Measurements from ENCODE around the gene PPIP5K1.

DNA sequence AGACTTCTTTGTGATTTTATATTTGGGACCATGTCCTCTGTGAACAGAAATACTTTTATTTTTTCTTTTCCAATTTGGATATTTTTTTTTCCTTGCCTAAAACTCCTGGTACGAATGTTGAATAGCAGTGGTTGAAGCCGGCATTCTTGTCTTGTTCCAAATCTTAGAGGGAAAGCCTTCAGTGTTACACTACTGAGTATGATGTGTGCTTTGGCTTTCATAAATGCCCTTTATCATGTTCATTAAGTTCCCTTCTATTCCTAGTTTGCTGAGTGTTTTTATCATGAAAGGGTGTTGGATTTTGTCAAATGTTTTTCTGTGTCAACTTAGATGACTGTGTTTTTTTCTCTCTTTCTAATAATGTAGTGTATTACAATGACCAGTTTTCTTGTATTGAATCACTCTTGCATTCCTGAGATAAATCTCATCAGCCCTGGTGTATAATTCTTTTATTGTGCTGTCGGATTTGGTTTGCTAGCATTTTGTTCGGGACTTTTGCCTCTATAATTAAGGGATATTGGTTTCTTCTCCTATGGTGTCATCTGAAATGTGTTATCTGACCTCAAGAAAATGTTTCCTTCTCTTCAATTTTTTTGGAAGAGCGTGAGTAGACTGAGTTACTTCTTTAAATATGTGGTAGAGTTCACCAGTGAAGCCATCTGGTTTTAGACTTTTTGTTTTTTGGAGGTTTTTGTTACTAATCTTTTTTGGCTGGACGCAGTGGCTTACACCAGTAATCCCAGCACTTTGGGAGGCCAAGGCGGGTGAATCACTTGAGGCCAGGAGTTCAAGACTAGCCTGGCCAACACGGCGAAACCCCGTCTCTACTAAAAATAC, 39.3 kb downstream of the PPIP5K1 start:
- TF ChIP-seq, protein P1, sequence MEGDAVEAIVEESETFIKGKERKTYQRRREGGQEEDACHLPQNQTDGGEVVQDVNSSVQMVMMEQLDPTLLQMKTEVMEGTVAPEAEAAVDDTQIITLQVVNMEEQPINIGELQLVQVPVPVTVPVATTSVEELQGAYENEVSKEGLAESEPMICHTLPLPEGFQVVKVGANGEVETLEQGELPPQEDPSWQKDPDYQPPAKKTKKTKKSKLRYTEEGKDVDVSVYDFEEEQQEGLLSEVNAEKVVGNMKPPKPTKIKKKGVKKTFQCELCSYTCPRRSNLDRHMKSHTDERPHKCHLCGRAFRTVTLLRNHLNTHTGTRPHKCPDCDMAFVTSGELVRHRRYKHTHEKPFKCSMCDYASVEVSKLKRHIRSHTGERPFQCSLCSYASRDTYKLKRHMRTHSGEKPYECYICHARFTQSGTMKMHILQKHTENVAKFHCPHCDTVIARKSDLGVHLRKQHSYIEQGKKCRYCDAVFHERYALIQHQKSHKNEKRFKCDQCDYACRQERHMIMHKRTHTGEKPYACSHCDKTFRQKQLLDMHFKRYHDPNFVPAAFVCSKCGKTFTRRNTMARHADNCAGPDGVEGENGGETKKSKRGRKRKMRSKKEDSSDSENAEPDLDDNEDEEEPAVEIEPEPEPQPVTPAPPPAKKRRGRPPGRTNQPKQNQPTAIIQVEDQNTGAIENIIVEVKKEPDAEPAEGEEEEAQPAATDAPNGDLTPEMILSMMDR (conservative IDR thresholded peaks at IDR 0.05) = no peak
- no peak for TF ChIP-seq ZFX (IDR thresholded peaks at IDR 0.05)
